Stimulated activated CD8-positive, alpha-beta memory T cell treated with anti-CD3 and anti-CD28 coated beads, Interleukin-7, amount 100 ng/mL, for 4 hours (primary cell): ENCODE results near the gene LRRC4.

ENCODE experiments used
- DNase-seq, 2 donors: peaks; one replicate each; pipeline ENCODE4 v3.0.0-alpha.2; 2020; ENCODE audit warnings: low read depth in 2 of 2

Gene LRRC4

GRCh38 chr7:127979113-127979727 is 52.0 kb downstream of the LRRC4 start:
- DNase-seq: no peak

- no peak for DNase-seq
Observed at GRCh38 chr7:127978421-127978820, 52.8 kb downstream of the LRRC4 start.
